WTC11 (cell line): ENCODE data around the gene B3GNT7. TPM values are rescaled to one million over a fixed set of nuclear protein-coding genes. Genes with fewer than 3 reads are reported as not detected.
A peak's percentile ranks its signal among the peaks of the same experiment; 100 is the strongest.

Experiments
- ATAC-seq: fragments of 200-7000 bp; cut with Tn5 transposase; 2 replicates; pipeline ENCODE4 v1.10.0; 2021; ENCODE audit warnings: mild to moderate bottlenecking, moderate library complexity
- CTCF ChIA-PET: fragments of 300-600 bp; sonication (Branson Sonifier 250); formaldehyde crosslinking; loops from one replicate; lab custom pipeline; 2021; ENCODE audit warnings: antibody characterized with exemption; lab: Charles Lee
- POLR2A ChIA-PET: fragments of 350-600 bp; sonication (Branson Sonifier 250); formaldehyde crosslinking; loops from one replicate; lab custom pipeline; 2021; ENCODE audit warnings: antibody characterized with exemption; lab: Charles Lee
- DNase-seq: peaks from one replicate; pipeline ENCODE4 v3.0.0; 2021; ENCODE audit warnings: low spot score
- H3K27ac Mint-ChIP-seq: 2 replicates; pipeline ENCODE4 v1.8.0; 2021; ENCODE audit warnings: mixed read lengths
- H3K27me3 Mint-ChIP-seq: 2 replicates; pipeline ENCODE4 v1.8.0; 2021; ENCODE audit warnings: low read depth, mild to moderate bottlenecking, moderate library complexity, mixed read lengths
- H3K36me3 Mint-ChIP-seq: 2 replicates; pipeline ENCODE4 v1.8.0; 2021; ENCODE audit warnings: mixed read lengths
- H3K4me1 Mint-ChIP-seq: 2 replicates; pipeline ENCODE4 v1.8.0; 2022; ENCODE audit warnings: mixed read lengths
- H3K4me3 Mint-ChIP-seq: 2 replicates; pipeline ENCODE4 v1.8.0; 2021; ENCODE audit warnings: mild to moderate bottlenecking, moderate library complexity, mixed read lengths
- H3K9me3 Mint-ChIP-seq: 2 replicates; pipeline ENCODE4 v1.8.0; 2021; ENCODE audit warnings: mixed read lengths
- ATF1 ChIP-seq: sonication (generic); formaldehyde crosslinking; IDR thresholded peaks from 2 replicates; pipeline ENCODE4 v1.8.1; 2023; ENCODE audit warnings: mild to moderate bottlenecking, moderate library complexity, missing genetic modification reagents
- CREM ChIP-seq: sonication (generic); formaldehyde crosslinking; IDR thresholded peaks from 2 replicates; pipeline ENCODE4 v1.8.1; 2022; ENCODE audit warnings: mild to moderate bottlenecking, missing genetic modification reagents, moderate library complexity
- E2F5 ChIP-seq: sonication (generic); formaldehyde crosslinking; IDR thresholded peaks from 2 replicates; pipeline ENCODE4 v1.8.1; 2022; ENCODE audit warnings: mild to moderate bottlenecking, moderate library complexity, missing genetic modification reagents
- ELF4 ChIP-seq: sonication (generic); formaldehyde crosslinking; IDR thresholded peaks from 2 replicates; pipeline ENCODE4 v1.8.1; 2022; ENCODE audit warnings: low read depth, mild to moderate bottlenecking, moderate library complexity, missing genetic modification reagents
- GRHL2 ChIP-seq: fragments of 250-450 bp; sonication (Bioruptor Pico); IDR thresholded peaks from 2 replicates; pipeline ENCODE4 v1.8.0; 2022; ENCODE audit warnings: mild to moderate bottlenecking, moderate library complexity; ENCODE audit not compliant: insufficient replicate concordance, severe bottlenecking
- GTF2I ChIP-seq: fragments of 250-450 bp; sonication (Bioruptor Pico); conservative IDR thresholded peaks from 2 replicates; pipeline ENCODE4 v1.4.0; 2021; ENCODE audit warnings: mild to moderate bottlenecking
- IRF2 ChIP-seq: sonication (generic); formaldehyde crosslinking; IDR thresholded peaks from 2 replicates; pipeline ENCODE4 v1.8.0; 2022; ENCODE audit warnings: low read depth, missing genetic modification reagents, borderline replicate concordance
- MLX ChIP-seq: sonication (generic); formaldehyde crosslinking; IDR thresholded peaks from 2 replicates; pipeline ENCODE4 v1.8.1; 2023; ENCODE audit warnings: mild to moderate bottlenecking, missing genetic modification reagents, moderate library complexity
- NFATC4 ChIP-seq: fragments of 250-450 bp; sonication (Bioruptor Pico); IDR thresholded peaks from 2 replicates; pipeline ENCODE4 v1.9.0; 2021; ENCODE audit warnings: mild to moderate bottlenecking
- NFE2L1 ChIP-seq: sonication (generic); formaldehyde crosslinking; IDR thresholded peaks from 2 replicates; pipeline ENCODE4 v1.8.1; 2023; ENCODE audit warnings: missing genetic modification reagents
- RORB ChIP-seq: fragments of 250-450 bp; sonication (Bioruptor Pico); IDR thresholded peaks from 2 replicates; pipeline ENCODE4 v1.9.0; 2021; ENCODE audit warnings: mild to moderate bottlenecking
- SMAD4 ChIP-seq: sonication (generic); formaldehyde crosslinking; IDR thresholded peaks from 2 replicates; pipeline ENCODE4 v1.8.0; 2022; ENCODE audit warnings: mild to moderate bottlenecking, missing genetic modification reagents
- ZMAT4 ChIP-seq: fragments of 250-450 bp; sonication (Bioruptor Pico); IDR thresholded peaks from 2 replicates; pipeline ENCODE4 v1.9.0; 2021; ENCODE audit warnings: mild to moderate bottlenecking
- ZNF138 ChIP-seq: sonication (generic); formaldehyde crosslinking; conservative IDR thresholded peaks from 2 replicates; pipeline ENCODE4 v1.8.1; 2022; ENCODE audit warnings: mild to moderate bottlenecking, moderate library complexity, missing genetic modification reagents
- ZNF317 ChIP-seq: sonication (generic); formaldehyde crosslinking; IDR thresholded peaks from 2 replicates; pipeline ENCODE4 v1.8.1; 2023; ENCODE audit warnings: low read depth, mild to moderate bottlenecking, moderate library complexity, missing genetic modification reagents, borderline replicate concordance
- ZNF671 ChIP-seq: fragments of 250-450 bp; sonication (Bioruptor Pico); IDR thresholded peaks from 2 replicates; pipeline ENCODE4 v1.8.0; 2021; ENCODE audit warnings: mild to moderate bottlenecking
- total RNA-seq: library from RNA; stranded (reverse); gene quantifications from 3 replicates; pipeline ENCODE4 v1.2.3, GENCODE V29; 2021
- TF ChIP-seq, protein P1 (sequence below): fragments of 250-450 bp; sonication (Bioruptor Pico); conservative IDR thresholded peaks from 2 replicates; pipeline ENCODE4 v1.9.0; 2021; ENCODE audit warnings: mild to moderate bottlenecking
- TF ChIP-seq, protein P2 (sequence below): sonication (generic); formaldehyde crosslinking; IDR thresholded peaks from 2 replicates; pipeline ENCODE4 v1.8.0; 2022; ENCODE audit warnings: mild to moderate bottlenecking, missing genetic modification reagents

The B3GNT7 gene
- total RNA-seq, 1 experiment from 2014 or later = 151 TPM

GRCh38 chr2:231356466-231356844 lies 39.1 kb upstream of the B3GNT7 start:
- ChIA-PET CTCF (interaction anchor here (0.8 to 2.4 kb wide), 7 partner anchors 9 to 95 kb away, joined by 3 to 9 read pairs (median 5); no protein-coding TSS in a partner anchor), POLR2A (interaction anchor here (0.5 kb wide), 1 partner anchor 132 kb away, joined by 3 read pairs; no protein-coding TSS in a partner anchor)
- no peaks in the 10 kb centered on the region for H3K27me3 Mint-ChIP-seq
- peaks cover 47% of the 10 kb centered on the region for H3K4me1 Mint-ChIP-seq
- DNase-seq = no peak
- peaks cover 3% of the 10 kb centered on the region; the same call in 1 of the 2 replicates for H3K36me3 Mint-ChIP-seq
- no peak overlapping the region for H3K4me3 Mint-ChIP-seq
- ATAC-seq = no peak
- TF ChIP-seq E2F5 (CRISPR knock-in tag) = no peak
- TF ChIP-seq ZNF138 = no peak
- TF ChIP-seq GTF2I (CRISPR knock-in tag) = no peak
- TF ChIP-seq SMAD4 (CRISPR knock-in tag) = no peak
- TF ChIP-seq MLX (CRISPR knock-in tag) = no peak
- no peak for TF ChIP-seq GRHL2 (CRISPR knock-in tag)
- TF ChIP-seq, protein P1, sequence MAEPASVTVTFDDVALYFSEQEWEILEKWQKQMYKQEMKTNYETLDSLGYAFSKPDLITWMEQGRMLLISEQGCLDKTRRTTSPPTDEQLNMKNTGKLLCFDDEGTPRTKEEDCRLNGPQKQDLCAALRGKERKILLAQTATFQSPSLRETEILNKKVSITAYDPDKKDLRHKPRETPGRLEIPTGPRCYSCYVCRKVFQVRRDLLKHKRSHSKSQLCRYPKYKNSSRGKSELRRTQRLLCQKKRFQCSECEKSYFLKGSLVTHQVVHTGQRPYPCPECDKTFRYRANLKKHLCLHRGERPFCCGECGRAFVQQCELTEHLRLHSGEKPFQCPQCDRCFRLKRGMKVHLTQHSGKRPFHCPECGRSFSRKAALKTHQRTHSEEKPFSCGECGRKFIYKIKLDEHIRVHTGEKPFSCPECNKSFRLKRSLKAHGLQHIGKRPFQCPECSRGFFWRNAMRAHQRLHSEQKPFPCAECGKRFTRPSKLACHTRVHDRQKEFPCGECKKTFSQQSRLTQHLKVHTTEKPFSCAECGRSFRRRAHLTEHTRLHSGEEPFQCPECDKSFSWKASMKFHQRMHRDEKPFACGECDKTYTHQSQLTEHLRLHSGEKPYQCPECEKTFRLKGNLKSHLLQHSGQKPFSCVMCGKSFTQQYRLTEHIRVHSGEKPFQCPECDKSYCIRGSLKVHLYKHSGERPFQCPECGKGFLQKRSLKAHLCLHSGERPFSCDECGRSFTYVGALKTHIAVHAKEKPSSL (CRISPR knock-in tag) = no peak
- TF ChIP-seq CREM (CRISPR knock-in tag) = no peak
- TF ChIP-seq, protein P2, sequence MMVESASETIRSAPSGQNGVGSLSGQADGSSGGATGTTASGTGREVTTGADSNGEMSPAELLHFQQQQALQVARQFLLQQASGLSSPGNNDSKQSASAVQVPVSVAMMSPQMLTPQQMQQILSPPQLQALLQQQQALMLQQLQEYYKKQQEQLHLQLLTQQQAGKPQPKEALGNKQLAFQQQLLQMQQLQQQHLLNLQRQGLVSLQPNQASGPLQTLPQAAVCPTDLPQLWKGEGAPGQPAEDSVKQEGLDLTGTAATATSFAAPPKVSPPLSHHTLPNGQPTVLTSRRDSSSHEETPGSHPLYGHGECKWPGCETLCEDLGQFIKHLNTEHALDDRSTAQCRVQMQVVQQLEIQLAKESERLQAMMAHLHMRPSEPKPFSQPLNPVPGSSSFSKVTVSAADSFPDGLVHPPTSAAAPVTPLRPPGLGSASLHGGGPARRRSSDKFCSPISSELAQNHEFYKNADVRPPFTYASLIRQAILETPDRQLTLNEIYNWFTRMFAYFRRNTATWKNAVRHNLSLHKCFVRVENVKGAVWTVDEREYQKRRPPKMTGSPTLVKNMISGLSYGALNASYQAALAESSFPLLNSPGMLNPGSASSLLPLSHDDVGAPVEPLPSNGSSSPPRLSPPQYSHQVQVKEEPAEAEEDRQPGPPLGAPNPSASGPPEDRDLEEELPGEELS = no peak
- TF ChIP-seq RORB (CRISPR knock-in tag) = no peak
- no peak for TF ChIP-seq IRF2
- TF ChIP-seq ATF1 (CRISPR knock-in tag) = no peak
- TF ChIP-seq ZMAT4 (CRISPR knock-in tag) = no peak
- TF ChIP-seq ZNF317 (CRISPR knock-in tag) = no peak
- TF ChIP-seq ELF4 = no peak
- TF ChIP-seq ZNF671 (CRISPR knock-in tag) = no peak
- TF ChIP-seq NFE2L1 (CRISPR knock-in tag) = no peak
- H3K9me3 Mint-ChIP-seq = no peaks in the 10 kb centered on the region
- 0 out of 2 replicates have a peak overlapping the region, but pooled peaks have one; percentile 7 for H3K27ac Mint-ChIP-seq

GRCh38 chr2:231357048-231357447 lies 38.5 kb upstream of the B3GNT7 start:
- Mint-ChIP-seq H3K4me1 (peaks cover 52% of the 10 kb centered on the region), H3K4me3 (no peak overlapping the region), H3K27ac (peak overlapping the region; percentile 47; the same call in 1 of the 2 replicates), H3K36me3 (peaks cover 3% of the 10 kb centered on the region; the same call in 1 of the 2 replicates), H3K27me3 (no peaks in the 10 kb centered on the region), H3K9me3 (no peaks in the 10 kb centered on the region)
- DNase-seq = no peak
- TF ChIP-seq NFATC4 (CRISPR knock-in tag) (no peak), E2F5 (CRISPR knock-in tag) (no peak)
- POLR2A ChIA-PET = no interaction called here
- CTCF ChIA-PET = interaction anchor here (1.4 to 2.4 kb wide), 3 partner anchors 10 to 61 kb away, joined by 3 to 9 read pairs (median 7); no protein-coding TSS in a partner anchor
- no peak for ATAC-seq
